ENCODE data around the gene SNX27.

The SNX27 gene

DNA sequence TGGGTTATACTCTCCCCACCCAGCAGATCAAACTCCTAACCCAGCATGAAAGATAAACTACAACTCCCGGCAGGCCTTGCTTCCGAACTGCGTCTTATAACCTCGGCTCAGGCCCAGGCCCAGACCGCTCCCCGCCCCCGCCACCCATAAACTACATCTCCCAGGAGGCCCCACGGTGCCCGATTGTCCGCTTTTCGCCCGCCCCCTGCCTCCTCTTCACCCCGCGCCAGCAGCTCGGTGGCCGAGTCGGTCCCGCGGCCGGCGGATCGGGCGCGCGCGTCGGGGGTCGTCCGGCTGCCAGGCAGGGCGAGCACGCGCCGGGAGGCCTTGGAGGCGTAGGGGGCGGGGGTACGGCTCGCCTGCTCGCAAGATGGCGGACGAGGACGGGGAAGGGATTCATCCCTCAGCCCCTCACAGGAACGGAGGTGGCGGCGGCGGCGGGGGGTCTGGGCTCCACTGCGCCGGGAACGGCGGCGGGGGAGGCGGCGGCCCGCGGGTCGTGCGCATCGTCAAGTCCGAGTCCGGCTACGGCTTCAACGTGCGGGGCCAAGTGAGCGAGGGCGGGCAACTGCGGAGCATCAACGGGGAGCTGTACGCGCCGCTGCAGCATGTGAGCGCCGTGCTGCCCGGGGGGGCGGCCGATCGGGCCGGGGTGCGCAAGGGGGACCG is at the start of gene SNX27 (continued):
- TF ChIP-seq PRDM2 (tag by site-specific recombination; IDR thresholded peaks at IDR 0.05; ENCODE audit: borderline replicate concordance), result no peak
- TF ChIP-seq, protein P1, sequence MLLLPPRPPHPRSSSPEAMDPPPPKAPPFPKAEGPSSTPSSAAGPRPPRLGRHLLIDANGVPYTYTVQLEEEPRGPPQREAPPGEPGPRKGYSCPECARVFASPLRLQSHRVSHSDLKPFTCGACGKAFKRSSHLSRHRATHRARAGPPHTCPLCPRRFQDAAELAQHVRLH (tag by site-specific recombination; IDR thresholded peaks at IDR 0.05), result no peak
- TF ChIP-seq SP3 (tag by site-specific recombination; IDR thresholded peaks at IDR 0.05), result peak; percentile 91
- no peak for TF ChIP-seq ZNF423 (tag by site-specific recombination; IDR thresholded peaks at IDR 0.05)
- no peak for TF ChIP-seq ZNF555 (tag by site-specific recombination; conservative IDR thresholded peaks at IDR 0.05)
- TF ChIP-seq OVOL3 (tag by site-specific recombination; IDR thresholded peaks at IDR 0.05), result no peak
- TF ChIP-seq ZNF324 (tag by site-specific recombination; IDR thresholded peaks at IDR 0.05), result no peak
- TF ChIP-seq ZNF24 (tag by site-specific recombination; IDR thresholded peaks at IDR 0.05), result no peak
- TF ChIP-seq, protein P2, sequence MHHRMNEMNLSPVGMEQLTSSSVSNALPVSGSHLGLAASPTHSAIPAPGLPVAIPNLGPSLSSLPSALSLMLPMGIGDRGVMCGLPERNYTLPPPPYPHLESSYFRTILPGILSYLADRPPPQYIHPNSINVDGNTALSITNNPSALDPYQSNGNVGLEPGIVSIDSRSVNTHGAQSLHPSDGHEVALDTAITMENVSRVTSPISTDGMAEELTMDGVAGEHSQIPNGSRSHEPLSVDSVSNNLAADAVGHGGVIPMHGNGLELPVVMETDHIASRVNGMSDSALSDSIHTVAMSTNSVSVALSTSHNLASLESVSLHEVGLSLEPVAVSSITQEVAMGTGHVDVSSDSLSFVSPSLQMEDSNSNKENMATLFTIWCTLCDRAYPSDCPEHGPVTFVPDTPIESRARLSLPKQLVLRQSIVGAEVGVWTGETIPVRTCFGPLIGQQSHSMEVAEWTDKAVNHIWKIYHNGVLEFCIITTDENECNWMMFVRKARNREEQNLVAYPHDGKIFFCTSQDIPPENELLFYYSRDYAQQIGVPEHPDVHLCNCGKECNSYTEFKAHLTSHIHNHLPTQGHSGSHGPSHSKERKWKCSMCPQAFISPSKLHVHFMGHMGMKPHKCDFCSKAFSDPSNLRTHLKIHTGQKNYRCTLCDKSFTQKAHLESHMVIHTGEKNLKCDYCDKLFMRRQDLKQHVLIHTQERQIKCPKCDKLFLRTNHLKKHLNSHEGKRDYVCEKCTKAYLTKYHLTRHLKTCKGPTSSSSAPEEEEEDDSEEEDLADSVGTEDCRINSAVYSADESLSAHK (tag by site-specific recombination; IDR thresholded peaks at IDR 0.05), result no peak
- no peak for TF ChIP-seq ZNF501 (tag by site-specific recombination; IDR thresholded peaks at IDR 0.05)
- no peak for TF ChIP-seq ZNF645 (tag by site-specific recombination; IDR thresholded peaks at IDR 0.05)
- TF ChIP-seq SCRT2 (tag by site-specific recombination; IDR thresholded peaks at IDR 0.05), result no peak
- no peak for TF ChIP-seq ZNF155 (tag by site-specific recombination; IDR thresholded peaks at IDR 0.05)
- no peak for TF ChIP-seq ZNF843 (tag by site-specific recombination; IDR thresholded peaks at IDR 0.05)
- no peak for TF ChIP-seq ZNF670 (tag by site-specific recombination; IDR thresholded peaks at IDR 0.05; ENCODE audit: low read depth)
- no peak for TF ChIP-seq ZNF37A (tag by site-specific recombination; IDR thresholded peaks at IDR 0.05)
- no peak for TF ChIP-seq PRDM1 (tag by site-specific recombination; IDR thresholded peaks at IDR 0.05)
- no peak for TF ChIP-seq GLI2 (tag by site-specific recombination; IDR thresholded peaks at IDR 0.05; ENCODE audit: borderline replicate concordance, low read depth)
- no peak for TF ChIP-seq ZNF221 (tag by site-specific recombination; IDR thresholded peaks at IDR 0.05; ENCODE audit: borderline replicate concordance)
- TF ChIP-seq ZNF121 (tag by site-specific recombination; IDR thresholded peaks at IDR 0.05), result no peak
- peak; percentile 16; the same call in 1 of the 2 replicates for TF ChIP-seq OSR2 (tag by site-specific recombination; IDR thresholded peaks at IDR 0.05)
- TF ChIP-seq ZSCAN5A (tag by site-specific recombination; IDR thresholded peaks at IDR 0.05), result peak; percentile 54; the same call in 1 of the 2 replicates
- TF ChIP-seq GFI1B (tag by site-specific recombination; IDR thresholded peaks at IDR 0.05), result no peak
- peak; percentile 80; the same call in 1 of the 2 replicates for TF ChIP-seq GLIS2 (tag by site-specific recombination; IDR thresholded peaks at IDR 0.05)
- no peak for TF ChIP-seq ZNF133 (tag by site-specific recombination; IDR thresholded peaks at IDR 0.05)
- peak; percentile 88 for TF ChIP-seq ZNF335 (tag by site-specific recombination; conservative IDR thresholded peaks at IDR 0.05)
- TF ChIP-seq ZNF473 (tag by site-specific recombination; IDR thresholded peaks at IDR 0.05), result no peak
- no peak for TF ChIP-seq GLI4 (tag by site-specific recombination; IDR thresholded peaks at IDR 0.05)
- TF ChIP-seq YY2 (tag by site-specific recombination; IDR thresholded peaks at IDR 0.05), result peak; percentile 82
- TF ChIP-seq ZNF2 (tag by site-specific recombination; IDR thresholded peaks at IDR 0.05), result no peak
- TF ChIP-seq ZNF510 (tag by site-specific recombination; IDR thresholded peaks at IDR 0.05; ENCODE audit: insufficient replicate concordance), result no peak
